GM18511 (cell line): ENCODE data around the gene TTC38.
"Not testable (repeated sequence)": the region's sequence is repeated elsewhere in the genome, so short reads cannot be mapped to it uniquely, and the experiment has no call there.

Experiments
- ATAC-seq: cut with Tn5 transposase; IDR thresholded peaks from one replicate; pipeline ENCODE4 v1.9.1; 2021; ENCODE audit warnings: mild to moderate bottlenecking, moderate library complexity; ENCODE audit not compliant: unreplicated experiment

TTC38 gene

DNA sequence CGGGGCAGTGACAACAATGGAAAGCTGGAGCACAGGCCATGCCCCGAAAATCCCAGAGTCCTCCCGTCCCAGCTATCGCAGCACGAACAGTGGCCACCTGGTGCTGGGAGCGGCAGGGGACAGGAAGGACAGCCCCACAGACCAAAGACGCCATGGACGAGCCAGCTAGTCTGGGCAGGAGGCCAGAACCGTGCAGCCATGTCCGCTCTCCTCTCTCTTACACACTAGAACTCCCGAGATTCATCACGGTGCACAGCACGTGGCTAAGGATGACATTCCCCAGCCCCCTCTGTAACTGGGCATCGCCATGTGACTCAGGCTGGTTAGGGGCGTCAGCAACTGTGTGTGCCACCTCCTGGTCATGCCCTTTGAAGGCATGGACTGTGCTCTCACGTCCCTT lies 22.3 kb upstream of the TTC38 start:
- no peak for ATAC-seq

DNA sequence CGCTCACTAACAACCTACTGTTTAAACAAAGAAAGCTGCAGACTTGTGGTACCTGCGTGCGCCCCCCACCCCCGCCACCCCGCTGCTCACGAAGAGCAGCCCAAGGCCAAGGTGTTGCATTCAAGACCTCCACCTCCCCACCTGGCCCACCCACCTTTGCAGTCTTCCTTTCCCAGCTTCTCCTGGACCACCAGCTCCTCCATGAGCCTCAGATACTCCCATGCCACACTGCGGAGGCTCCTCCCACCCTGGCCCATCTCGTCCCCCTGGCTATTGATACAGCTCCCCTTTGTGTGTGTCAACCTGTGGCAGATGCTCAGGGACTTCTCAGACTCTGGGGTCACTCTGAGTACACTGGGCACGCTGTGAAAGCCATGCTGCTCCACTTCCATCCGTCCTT lies 21.6 kb upstream of the TTC38 start:
- no peak for ATAC-seq

DNA sequence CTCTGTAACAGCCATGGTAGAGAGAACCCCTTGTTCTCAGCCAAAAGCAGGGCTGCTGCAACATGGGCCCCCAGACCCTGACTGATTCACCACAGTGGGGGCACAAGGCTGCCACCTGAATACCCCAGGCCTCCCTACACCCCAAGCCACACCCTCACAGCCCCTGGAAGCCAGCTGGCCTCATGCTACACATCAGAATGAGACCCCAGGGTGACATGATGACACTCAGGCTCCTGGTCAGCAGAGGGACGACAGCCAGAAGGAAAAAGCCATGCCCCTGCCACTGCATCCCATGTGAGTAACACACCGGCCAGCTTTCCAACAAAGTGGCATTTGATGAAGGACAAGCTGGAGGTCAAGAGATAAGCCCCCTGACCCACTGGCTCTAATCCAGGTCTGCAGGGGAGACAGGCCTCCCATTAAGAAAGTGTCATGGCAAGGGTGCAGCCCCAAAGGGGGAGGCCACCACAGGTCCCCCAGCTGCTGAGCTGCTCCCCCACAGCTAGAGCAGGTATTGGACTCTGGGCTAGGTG lies 20.3 kb upstream of the TTC38 start:
- ATAC-seq, result no peak

DNA sequence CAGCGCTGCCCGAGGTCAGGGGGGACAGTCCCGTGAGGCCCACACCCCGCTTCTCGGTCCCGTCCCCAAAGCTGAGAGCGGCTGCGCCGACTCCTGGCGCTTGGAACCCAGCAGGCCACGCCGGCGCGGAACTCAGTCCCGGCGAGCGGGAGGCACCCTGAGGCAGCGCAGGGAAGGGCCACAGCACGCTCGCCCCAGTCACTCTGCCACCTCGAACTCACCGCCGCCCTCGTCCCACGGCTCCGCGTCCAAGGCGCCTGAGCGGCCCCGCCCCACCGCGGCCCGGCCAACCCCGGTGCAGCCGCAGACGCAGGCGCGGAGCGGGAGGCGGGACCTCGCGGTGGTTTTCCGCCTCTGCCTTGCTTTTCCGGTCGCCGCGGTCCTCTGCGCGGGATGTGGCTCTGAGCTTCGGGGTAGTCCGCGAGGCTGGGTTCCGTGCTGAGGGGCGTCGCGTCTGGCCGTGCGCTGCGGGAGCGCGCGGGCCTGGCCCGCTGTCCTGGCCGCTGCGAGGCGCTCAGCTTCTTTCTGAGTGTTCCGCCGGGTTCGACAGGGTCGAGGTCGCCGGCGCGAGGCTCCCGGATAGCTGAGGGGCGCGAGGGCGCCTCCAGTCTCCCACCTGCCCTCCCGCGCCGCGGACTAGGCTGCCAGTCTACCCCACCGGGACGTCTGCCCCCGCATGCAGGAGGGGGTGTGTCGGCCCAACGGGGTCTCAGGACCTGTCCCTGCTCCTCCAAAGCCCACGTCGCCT lies 17.6 kb upstream of the TTC38 start, which contains the start of gene CDPF1:
Gene CDPF1 (minus strand): TSS at position 259 of the 748 bp plus-strand sequence. CDS start 2,009 bp downstream, outside the sequence.
- peak; percentile 88 for ATAC-seq

DNA sequence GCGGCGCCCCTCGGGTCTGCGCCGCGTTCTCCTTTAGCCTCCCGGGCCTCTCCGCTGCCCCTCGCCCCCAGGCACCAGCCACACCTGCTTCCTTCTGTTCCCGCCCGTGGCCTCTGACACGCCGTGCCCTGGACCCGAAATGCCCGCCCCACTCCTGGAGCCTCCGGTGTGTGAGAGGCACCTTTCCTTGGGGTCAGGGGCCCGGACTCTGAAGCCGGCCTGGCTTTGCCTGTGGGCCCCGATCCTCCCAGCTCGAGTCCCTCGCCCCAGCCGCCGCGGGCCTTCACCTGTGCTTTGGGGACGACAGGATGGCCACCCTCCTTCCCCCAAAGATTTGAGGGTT lies 17.1 kb upstream of the TTC38 start:
- peak; percentile 20 for ATAC-seq

DNA sequence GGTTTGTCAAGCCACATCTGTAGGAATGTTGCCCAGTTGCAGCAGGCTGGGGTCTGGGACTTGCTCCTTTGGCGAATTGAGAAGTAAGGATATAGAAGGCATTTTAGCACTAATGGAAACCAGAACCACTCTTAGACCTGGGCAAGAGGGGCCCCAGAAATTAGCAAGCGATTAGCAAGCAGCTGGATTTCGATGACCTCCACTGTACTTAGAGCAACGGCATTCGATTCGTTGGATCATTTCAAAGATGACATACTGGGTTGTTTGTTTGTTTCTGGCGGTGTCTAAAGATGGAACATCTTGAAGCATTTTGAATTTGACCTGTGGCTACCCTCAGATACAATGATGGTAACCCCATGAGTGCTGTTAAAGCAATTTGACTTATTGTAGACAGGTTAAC lies 16.5 kb upstream of the TTC38 start:
- ATAC-seq, result no peak

DNA sequence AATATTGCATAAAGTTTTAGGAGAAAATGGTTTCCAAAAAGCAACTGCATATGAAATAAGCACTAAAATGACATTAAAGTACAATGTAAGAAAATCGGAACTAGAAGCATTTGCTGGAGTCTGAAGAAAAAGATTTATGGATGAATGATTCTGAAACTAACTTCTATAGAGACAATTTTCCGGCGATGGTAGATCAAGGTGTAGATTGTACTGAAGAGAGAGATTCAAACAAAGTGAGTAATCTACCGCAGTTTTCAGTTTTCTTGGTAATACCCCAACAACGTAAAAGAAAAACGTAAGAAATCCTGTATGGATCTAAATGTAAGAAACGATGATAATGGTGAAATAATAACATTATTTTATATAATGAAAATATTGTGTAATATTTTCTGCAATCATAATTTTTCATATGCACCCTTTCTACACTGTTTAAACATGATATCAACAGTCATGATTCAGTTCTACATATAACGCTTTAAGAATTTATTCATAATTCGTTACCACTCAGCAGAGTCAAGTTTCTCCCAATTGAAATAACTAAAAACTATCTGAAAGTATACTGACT lies 15.9 kb upstream of the TTC38 start:
- ATAC-seq, result no peak

DNA sequence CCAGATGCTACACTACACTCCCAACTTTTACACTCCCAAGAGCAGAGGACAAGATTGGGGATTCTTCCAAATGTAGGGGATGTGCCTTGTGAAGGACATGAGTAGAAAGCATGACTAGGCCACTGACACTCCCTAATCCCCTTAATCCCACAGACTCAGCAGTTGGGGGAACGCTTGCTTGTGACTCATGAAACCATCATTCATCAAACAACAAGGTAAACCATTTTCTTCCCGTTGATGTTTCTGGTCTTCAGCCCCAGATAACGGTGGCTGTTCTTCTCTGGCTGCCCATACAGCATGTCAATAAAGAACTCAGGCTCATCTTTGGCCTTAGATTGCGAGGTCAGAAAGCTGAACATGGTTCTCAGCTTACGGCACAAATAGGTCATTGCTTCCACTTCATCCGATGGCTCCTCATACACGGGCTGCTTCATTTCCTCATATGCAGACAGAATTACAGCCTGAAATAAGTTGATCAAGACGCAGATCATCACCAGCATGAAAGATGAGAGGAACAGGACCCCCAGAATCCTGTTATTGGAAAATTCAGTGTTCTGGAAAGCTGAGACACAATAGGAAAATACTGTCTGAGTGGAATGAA lies 11.3 kb upstream of the TTC38 start:
- ATAC-seq, result no peak

DNA sequence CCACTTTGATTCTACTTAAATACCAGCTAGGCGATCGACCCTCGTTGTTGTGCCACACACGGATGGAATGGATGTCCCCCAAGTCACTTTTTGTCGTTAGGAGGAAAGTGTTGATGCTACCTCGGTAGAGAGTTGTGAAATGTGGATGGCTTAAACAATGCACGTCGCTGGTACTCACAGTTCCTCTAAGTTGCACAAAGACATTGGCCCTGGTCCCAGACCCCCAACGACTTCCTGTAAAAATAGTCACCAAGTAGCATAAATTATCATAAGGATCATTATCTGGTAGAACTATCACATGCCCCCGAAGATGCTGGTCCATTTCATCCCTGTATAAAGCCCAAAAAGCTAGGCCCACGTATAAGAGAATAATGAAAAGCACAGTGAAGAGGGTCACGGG lies 8.4 kb upstream of the TTC38 start:
- ATAC-seq, result no peak

DNA sequence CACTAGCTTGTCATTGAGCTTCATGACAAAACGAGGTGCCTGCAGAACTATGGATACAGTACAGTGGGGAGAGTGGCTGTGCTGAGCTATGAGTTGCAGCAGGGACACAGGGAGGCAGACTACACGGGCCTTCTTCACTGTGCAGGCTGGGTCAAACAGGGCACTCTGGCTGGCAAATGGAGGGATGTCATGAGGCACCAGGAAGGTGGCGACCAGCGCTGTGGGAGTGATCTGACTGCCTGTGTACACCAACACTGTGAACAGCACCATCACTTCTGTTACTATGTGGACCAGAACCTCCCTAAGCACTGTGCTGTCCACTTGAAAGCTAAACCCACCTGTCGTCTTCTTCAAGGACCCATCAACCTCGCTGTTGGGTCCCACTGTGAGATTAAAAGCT lies 7.8 kb upstream of the TTC38 start:
- ATAC-seq, result no peak

DNA sequence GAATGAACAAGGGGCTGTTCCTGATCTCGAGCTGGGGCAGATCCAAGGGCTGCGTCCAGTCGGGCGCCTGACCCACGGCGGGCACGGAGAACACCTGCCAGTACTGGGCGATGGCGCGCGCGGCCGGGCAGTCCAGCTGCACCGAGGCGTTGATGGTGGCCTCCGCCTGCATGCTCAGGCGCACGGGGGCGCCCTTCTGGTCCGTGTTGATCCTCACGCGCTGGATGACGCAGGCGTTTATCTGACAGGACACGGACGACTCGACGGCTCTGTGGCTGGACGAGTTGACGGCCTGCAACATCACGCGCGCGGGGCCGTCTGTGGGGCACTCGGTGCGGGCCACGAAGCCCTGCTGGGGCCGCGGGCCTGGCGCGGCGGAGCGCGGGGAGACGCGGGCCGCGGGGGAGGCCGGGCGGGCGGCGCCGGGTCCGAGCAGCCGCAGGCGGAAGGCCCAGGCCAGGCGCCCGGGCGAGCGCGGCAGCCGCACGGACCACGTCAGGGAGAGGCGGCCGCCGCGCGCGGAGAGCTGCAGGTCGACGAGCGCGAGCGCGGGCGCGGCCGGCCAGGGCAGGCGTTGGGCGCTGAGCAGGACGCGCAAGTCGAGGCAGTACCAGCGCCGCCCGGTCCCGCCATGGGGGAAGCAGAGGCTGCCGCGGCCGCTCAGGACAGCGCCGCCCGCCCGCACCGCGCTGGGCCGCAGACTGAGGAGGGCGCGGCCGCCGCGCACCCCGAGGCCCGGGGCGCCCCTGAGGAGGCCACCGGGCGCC lies 5.2 kb upstream of the TTC38 start:
- ATAC-seq, result no peak

DNA sequence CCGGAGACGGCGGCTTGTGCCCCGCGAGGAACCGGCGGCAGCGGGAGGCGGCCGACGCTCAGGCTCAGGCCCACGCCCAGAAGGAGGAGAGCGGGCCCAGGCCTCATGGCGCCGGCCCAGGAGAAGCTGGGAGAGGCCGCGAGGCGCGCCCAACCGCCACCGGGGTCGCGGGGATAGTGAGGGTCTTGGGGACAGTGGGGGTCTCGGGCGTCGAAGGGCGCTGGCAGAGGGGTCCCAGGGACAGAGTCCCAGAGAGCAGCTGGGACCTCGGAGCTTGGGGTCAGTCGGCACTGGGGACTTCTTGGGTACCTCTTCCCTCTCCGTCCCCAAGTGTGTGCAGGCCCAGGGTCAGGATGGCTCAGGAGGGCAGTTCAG lies 4.6 kb upstream of the TTC38 start, which contains the start of gene PKDREJ:
Gene PKDREJ (minus strand): TSS at position 128 of the 375 bp plus-strand sequence. CDS start 21 bp downstream, at position 107.
- no peak for ATAC-seq

DNA sequence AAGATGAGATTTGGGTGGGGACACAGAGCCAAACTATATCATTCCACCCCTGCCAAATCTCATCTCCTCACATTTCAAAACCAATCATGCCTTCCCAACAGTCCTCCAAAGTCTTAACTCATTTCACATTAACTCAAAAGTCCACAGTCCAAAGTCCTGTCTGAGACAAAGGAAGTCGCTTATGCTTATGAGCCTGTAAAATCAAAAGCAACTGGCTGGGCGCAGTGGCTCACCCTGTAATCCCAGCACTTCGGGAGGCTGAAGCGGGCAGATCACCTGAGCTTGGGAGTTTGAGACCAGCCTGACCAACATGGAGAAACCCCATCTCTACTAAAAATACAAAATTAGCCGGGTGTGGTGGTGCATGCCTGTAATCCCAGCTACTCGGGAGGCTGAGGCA lies 3.3 kb upstream of the TTC38 start:
- ATAC-seq, result not testable (repeated sequence)

DNA sequence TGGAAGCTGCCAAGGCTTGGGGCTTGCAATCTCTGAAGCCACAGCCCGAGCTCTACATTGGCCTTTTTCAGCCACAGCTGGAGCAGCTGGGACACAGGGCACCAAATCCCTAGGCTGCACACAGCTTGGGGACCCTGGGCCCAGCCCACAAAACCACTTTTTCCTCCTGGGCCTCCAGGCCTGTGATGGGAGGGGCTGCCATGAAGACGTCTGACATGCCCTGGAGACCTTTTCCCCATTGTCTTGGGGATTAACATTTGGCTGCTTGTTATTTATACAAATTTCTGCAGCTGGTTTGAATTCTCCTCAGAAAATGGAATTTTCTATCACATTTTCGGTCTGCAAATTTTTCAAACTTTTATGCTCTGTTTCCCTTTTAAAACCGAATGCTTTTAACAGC lies 2.2 kb upstream of the TTC38 start:
- not testable (repeated sequence) for ATAC-seq

DNA sequence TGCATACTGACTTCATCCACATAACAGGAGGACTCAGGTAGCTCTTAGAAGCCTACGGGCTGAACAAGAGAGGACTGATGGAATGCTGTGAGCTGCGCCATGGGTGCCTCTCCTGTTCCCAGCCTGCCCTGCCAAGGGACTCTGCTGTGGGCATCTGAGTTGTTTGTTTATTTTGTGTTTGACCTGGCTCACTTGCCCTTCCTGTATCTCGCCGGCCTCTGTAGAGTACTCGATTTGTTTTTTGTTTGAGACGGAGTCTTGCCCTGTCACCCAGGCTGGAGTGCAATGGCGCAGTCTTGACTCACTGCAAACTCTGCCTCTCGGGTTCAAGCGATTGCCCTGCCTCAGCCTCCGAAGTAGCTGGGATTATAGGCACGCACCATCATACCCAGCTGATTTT lies 1.8 kb downstream of the TTC38 start:
- ATAC-seq, result no peak

DNA sequence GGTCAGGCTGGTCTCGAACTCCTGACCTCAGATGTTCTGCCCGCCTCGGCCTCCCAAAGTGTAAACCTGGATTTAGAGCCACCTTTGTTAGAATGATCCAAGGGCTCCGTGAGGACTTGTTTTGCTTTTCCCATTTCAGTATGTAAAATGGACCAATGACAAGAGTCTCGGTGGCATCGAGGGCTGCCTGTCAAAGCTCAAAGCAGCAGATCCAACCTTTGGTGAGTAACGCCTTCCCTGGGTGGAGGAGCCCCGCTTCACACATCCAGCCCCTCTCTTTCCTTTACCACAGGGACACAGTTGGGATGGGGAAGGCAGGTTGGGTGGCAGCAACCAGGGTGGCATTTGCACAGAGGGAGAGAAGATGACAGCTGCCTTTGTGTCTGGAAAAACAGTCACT lies 4.4 kb downstream of the TTC38 start:
- no peak for ATAC-seq

DNA sequence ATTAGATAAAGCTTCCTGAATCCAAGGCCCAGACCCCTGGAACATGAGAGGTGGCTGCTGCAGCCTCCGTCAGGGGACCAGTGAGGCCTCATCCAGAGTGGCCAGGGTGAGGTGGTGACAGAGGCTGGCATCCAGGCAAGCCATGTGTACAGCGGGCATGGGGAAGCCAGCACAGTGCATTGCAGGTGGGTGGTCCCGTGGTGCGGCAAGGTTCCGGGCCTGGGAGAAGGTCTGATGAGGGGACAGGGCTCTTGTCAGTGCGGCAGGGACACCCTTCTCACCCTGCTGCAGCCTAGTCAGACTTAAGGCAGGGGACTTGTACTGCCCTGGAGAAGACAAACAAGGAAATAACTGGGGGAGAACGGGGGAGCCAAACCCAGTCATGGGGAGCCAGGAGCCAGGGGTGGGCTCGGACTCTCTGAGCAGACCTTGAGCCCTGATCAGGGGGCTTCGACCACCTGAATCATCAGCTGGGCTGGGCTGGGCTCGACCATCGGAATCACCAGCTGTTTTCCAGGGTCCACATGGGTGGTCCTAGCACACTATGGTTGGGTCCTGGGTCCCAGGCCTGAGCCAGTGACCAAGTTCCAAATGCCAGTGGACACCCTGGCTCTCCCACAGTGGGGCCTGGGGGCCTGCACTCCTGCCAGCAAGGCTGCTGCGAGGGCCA lies 5.1 kb downstream of the TTC38 start:
- no peak for ATAC-seq

DNA sequence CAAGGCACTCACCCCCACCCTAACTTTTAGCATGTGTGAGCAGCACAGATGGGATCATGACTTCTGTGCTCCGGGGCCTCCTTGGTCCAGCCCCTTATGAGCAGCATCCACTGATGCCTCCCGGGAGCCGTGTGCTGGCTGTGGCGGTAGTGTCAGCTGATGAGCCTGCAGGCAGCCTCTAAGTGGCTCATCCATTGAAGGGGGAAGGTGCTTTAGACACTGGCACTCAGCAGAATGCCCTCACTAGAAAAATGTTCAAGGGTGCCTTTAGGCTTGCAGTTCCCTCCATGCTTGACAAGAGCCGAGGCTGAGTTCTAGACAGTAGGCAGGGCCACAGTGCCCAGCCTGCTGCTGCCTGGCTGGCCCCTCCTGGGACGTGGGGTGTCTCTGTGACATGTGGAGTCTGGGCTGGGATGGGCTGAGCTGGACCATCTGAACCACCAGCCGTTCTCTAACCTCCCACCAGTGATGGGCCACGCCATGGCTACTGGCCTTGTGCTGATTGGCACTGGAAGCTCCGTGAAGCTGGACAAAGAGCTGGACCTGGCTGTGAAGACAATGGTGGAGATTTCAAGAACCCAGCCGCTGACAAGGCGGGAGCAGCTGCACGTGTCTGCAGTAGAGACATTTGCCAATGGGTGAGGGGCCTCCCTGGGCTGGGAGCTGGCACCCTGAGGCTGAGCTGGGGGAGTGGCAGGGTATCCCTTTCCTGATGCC lies 5.8 kb downstream of the TTC38 start:
- ATAC-seq, result no peak

DNA sequence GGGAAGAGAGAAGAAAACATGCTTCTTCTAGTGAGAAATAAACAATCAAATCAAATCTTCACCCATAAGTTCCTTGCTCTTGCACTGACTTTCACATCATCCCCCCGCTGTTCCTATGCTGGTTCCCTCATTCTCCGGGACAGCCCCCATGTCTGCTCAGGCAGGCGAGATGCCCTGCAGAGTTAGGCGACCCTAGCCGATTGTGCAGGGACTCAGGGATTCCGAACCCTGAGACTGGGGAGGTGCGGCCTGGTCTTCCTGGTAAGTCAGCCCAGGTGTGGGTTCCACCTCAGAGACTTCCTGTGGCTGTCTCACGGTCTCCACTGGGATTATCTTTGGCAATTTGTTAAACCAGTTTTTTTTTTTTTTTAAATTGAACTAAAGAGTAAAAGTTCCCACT lies 6.6 kb downstream of the TTC38 start:
- ATAC-seq, result no peak

DNA sequence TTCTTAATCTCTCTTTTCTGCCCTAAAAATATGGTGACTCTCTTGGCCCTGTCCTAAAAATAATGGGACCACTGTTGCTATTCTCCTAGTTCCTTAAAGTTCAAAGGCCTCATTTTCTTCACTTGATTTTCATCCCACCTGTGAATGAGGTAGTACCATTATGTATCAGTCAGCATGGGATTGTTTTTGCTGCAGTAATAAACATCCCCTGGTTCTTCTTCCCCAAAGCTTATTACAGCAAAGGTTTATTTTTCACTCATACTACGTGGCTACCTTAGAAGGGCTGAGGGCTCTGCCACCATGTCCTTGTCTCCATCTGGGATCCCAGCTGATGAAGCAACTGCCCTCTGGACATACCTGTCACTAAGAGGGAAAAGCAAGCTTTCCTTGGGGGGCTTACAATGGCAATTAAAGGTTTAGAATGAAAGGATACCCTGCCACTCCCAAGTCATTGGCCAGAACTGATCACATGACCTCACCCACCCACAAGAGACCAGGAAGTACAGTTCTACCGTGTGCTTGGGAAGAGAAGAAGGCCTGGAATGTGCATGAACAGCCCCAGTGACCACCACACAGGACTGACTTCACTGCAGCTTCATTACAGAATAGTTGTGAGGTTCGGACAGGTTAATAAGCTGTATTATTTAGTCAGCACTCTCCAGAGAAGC lies 7.8 kb downstream of the TTC38 start:
- ATAC-seq, result no peak
